Measurements from ENCODE around the gene SAMD1.
"Not testable (repeated sequence)": the region's sequence is repeated elsewhere in the genome, so short reads cannot be mapped to it uniquely, and the experiment has no call there.

The SAMD1 gene

DNA sequence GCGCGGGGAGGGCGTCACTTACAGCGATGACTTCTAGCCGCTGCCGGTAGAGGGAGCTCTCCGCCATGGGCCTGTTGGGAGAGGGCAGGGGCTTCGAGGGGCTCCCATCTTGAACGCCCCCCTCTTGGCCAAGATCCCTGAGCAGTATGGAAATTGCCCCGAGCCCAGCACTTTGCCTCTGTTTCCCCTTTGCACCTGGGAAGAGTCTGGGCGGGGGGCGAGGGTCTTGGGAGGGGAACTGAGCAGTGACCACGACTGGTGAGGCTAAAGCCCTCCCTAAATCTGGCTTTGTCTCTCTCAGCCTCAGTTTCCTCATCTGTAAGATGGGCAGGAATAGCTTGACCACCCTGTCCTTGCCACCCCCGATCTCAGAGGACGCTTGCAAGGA is 31.5 kb downstream of the SAMD1 start:
- DNase-seq: no peak

GRCh38 chr19:14058182-14059092 is 32.1 kb downstream of the SAMD1 start:
- no peak for DNase-seq

DNA sequence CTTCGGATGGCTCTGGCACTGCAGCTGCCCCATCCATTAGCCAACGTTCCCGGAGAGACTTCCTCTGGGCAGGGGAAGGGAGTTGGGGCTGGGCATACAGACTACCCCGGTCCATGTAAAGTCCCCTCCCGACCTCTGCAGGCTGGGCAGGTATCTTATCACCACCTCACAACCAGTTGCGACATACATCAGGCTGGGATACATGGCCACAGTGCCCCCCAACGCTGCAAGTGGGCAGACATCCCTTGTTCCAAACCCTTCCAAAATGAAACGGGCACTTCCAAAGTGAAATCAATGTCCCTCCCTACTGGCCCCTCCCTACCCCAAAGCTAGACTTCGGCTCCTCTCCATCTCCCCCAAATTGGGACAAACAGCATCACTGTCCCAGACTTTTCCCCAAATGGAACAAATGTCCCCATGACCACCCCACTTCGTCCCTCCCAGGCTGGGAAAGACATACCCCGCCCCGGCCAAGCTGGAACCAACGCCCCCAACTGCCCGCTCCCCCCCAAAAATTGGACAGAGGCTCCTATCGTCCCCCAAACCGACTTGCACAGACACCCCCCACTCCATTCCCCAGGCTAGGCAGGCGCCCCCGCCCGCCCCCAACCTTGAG is 33.7 kb downstream of the SAMD1 start:
- no peak for DNase-seq

DNA sequence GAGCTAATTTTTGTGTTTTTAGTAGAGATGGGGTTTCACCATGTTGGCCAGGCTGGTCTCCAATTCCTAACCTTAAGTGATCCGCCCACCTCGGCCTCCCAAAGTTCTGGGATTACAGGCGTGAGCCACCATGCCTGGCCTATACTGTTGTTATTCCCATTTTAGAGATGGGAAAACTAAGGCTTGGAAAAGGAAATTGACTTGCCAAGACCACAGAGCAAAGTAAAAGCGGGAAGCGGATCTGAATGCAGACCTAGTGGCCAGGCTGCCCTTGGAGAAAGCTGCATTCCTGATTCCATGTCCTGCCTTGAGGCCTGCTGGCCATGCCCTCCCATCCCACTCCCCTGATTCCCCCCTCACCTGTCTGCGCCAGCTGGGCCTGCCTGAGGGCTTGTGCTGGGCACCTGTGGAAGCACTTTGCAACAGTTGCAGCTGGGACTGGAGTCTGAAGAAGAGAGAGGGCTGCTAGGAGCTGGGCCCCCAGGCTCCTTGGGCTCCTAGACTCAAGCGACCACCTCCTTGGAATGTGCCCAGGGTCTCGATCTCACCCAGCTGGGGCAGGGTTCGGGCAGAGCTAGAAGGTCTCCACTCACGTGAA is 34.4 kb downstream of the SAMD1 start:
- DNase-seq: no peak

DNA sequence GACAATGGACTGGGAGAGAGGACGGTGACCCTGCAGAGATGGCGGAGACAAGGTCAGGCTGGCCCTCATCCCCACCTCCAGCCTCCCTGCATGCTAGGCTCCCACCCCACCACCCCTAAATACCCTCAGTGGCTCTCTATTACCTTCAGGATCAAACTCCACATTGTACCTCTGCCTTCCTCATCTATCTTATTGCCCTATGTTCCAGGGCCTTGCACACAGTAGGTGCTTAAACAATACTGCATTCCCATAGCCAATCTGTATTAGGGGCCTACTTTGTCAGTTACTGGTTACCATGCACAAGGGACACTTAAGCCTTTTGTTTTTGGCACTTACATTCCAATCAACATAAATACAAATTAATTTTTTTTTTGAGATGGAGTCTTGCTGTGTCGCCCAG is 35.2 kb downstream of the SAMD1 start:
- no peak for DNase-seq

- no peak for DNase-seq
Measured at GRCh38 chr19:14054721-14055120, 35.8 kb downstream of the SAMD1 start.

- no peak for DNase-seq
Measured at GRCh38 chr19:14054099-14054498, 36.5 kb downstream of the SAMD1 start.

DNA sequence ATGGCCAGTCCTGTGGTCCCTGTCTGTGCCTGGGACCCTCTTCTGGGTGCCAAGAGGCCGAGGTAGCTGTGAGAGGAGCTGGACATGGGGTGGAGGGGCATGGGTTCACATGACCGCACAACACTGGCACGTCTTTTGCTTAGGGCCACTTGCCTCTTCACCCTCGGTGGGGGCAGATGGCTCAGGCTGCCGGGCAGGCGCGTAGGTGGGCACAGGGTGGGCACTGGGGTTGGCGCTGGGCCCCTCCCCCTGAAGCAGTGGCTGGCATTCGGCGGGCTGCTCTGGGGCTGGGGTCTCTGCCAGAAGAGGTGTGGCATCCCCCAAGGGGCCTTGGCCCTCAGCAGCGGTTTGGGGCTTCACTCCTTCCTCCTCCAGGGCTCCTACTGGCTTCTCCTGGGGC is 37.1 kb downstream of the SAMD1 start:
- DNase-seq: no peak

- DNase-seq: no peak
Measured at GRCh38 chr19:14053032-14053431, 37.5 kb downstream of the SAMD1 start.

GRCh38 chr19:14052470-14052869 is 38.1 kb downstream of the SAMD1 start:
- no peak for DNase-seq

GRCh38 chr19:14051980-14052379 is 38.6 kb downstream of the SAMD1 start:
- DNase-seq: no peak

- DNase-seq: not testable (repeated sequence)
Measured at GRCh38 chr19:14050961-14051360, 39.6 kb downstream of the SAMD1 start.

GRCh38 chr19:14050512-14050911 is 40.0 kb downstream of the SAMD1 start:
- no peak for DNase-seq

GRCh38 chr19:14048443-14049153 is 42.0 kb downstream of the SAMD1 start:
- DNase-seq: no peak

- not testable (repeated sequence) for DNase-seq
Measured at GRCh38 chr19:14047866-14048265, 42.7 kb downstream of the SAMD1 start.

- not testable (repeated sequence) for DNase-seq
Measured at GRCh38 chr19:14042659-14043608, 47.6 kb downstream of the SAMD1 start.

- DNase-seq: no peak
Measured at GRCh38 chr19:14039181-14039580, 51.4 kb downstream of the SAMD1 start.
